ENCODE measurements around the gene ZNF789.

The ZNF789 gene

DNA sequence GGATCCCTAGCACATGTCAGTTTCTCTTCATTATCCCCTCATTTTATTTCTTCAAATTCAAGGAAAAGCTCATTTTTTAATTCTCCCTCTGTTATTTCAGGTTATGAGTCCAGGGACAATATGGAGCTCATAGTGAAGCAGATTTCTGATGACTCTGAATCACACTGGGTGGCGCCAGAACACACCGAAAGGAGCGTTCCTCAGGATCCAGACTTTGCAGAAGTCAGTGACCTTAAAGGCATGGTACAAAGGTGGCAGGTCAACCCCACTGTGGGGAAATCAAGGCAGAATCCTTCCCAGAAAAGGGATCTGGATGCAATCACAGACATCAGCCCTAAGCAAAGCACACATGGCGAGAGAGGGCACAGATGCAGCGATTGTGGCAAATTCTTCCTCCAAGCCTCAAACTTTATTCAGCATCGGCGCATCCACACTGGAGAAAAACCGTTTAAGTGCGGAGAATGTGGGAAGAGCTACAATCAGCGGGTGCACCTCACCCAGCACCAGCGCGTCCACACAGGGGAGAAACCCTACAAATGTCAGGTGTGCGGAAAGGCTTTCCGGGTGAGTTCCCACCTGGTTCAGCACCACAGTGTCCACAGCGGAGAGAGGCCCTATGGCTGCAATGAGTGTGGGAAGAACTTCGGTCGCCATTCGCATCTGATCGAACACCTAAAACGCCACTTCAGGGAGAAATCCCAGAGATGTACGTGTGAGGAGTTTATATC, 53.2 kb downstream of the ZNF789 start:
- Histone ChIP-seq H3K36me3 (ENCODE audit: insufficient read depth, low read length) (peaks cover 29% of the 10 kb centered on the region), H3K4me3 (ENCODE audit: low read depth in 1 of 2, low read length in 2 of 2) (no peak overlapping the region), H3K4me1 (ENCODE audit: insufficient read depth, low read length) (no peaks in the 10 kb centered on the region), H3K9me3 (ENCODE audit: low read length) (peaks cover under 1% of the 10 kb centered on the region), H3K27ac (ENCODE audit: low read depth, low read length) (no peak overlapping the region), H3K27me3 (ENCODE audit: control insufficient read depth in 1 of 2, insufficient read depth in 2 of 2, low read length in 2 of 2) (no peaks in the 10 kb centered on the region), H3K9ac (ENCODE audit: low read length) (no peak overlapping the region)

DNA sequence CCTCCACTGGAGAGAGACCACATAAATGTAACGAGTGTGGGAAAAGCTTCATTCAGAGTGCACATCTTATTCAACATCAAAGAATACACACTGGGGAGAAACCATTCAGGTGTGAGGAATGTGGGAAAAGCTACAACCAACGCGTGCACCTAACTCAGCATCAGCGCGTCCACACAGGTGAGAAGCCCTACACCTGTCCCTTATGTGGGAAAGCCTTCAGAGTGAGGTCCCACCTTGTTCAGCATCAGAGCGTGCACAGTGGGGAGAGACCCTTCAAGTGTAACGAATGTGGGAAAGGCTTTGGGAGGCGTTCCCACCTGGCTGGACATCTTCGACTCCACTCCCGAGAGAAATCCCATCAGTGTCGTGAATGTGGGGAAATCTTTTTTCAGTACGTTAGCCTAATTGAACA, 58.7 kb downstream of the ZNF789 start:
- Histone ChIP-seq H3K9me3 (ENCODE audit: low read length) (peaks cover 20% of the 10 kb centered on the region), H3K36me3 (ENCODE audit: insufficient read depth, low read length) (peaks cover 39% of the 10 kb centered on the region), H3K4me1 (ENCODE audit: insufficient read depth, low read length) (no peaks in the 10 kb centered on the region), H3K27ac (ENCODE audit: low read depth, low read length) (no peak overlapping the region), H3K4me3 (ENCODE audit: low read depth in 1 of 2, low read length in 2 of 2) (peak overlapping the region in 1 of 2 donors; percentile 26), H3K9ac (ENCODE audit: low read length) (no peak overlapping the region), H3K27me3 (ENCODE audit: control insufficient read depth in 1 of 2, insufficient read depth in 2 of 2, low read length in 2 of 2) (no peaks in the 10 kb centered on the region)

DNA sequence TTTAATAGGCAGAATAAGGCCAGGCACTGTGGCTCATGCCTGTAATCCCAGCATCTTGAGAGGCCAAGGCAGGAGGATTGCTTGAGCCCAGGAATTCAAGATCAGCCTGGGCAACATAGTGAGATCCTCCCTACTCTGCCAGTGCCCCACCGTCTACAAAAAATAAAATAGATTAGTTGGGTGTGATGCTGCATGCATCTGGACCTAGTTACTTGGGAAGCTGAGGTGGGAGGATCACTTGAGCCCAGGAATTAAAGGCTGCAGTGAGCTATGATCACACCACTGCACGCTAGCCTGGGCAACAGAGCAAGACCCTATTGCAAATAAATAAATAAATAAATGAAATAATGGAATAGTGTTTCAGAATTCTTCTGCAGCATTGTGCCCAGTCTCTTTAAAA, 63.0 kb downstream of the ZNF789 start:
- Histone ChIP-seq H3K36me3 (ENCODE audit: insufficient read depth, low read length) (peaks cover 24% of the 10 kb centered on the region), H3K9me3 (ENCODE audit: low read length) (peaks cover 24% of the 10 kb centered on the region), H3K4me3 (ENCODE audit: low read depth in 1 of 2, low read length in 2 of 2) (no peak overlapping the region), H3K9ac (ENCODE audit: low read length) (no peak overlapping the region), H3K4me1 (ENCODE audit: insufficient read depth, low read length) (no peaks in the 10 kb centered on the region), H3K27me3 (ENCODE audit: control insufficient read depth in 1 of 2, insufficient read depth in 2 of 2, low read length in 2 of 2) (no peaks in the 10 kb centered on the region), H3K27ac (ENCODE audit: low read depth, low read length) (no peak overlapping the region)
